RPMI7951 (cell line): ENCODE data around the gene F7. TPM values are rescaled to one million over a fixed set of nuclear protein-coding genes. Genes with fewer than 3 reads are reported as not detected.
"Not testable (repeated sequence)": the region's sequence is repeated elsewhere in the genome, so short reads cannot be mapped to it uniquely, and the experiment has no call there.

Experiments used
- DNase-seq: peaks from one replicate; pipeline ENCODE4 v3.0.0-alpha.2; 2012; ENCODE audit warnings: low read depth
- total RNA-seq: library from RNA; depleted of rRNA; stranded (reverse); fragments of >200 nt; shearing (Covaris generic); gene quantifications from 2 replicates; pipeline ENCODE4 v1.2.3, GENCODE V29; 2014; rRNA removed

The F7 gene
- not detected in 2 replicates for total RNA-seq

DNA sequence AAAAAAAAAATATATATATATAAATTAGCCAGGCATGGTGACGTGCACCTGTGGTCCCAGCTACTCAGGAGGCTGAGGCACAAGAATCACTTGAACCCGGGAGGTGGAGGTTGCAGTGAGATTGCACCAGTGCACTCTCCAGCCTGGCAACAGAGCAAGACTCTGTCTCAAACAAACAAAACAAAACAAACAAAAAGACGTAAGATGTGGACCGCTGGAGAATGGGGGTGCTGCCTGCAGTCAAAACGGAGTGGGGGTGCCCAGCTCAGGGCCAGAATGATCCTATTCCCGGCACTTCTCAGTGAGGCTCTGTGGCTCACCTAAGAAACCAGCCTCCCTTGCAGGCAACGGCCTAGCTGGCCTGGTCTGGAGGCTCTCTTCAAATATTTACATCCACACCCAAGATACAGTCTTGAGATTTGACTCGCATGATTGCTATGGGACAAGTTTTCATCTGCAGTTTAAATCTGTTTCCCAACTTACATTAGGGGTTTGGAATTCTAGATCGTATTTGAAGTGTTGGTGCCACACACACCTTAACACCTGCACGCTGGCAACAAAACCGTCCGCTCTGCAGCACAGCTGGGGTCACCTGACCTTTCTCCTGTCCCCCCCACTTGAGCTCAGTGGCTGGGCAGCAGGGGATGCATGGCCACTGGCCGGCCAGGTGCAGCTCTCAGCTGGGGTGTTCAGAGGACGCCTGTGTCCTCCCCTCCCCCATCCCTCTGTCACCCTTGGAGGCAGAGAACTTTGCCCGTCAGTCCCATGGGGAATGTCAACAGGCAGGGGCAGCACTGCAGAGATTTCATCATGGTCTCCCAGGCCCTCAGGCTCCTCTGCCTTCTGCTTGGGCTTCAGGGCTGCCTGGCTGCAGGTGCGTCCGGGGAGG, at the start of gene F7:
F7 (plus strand) TSS at position 760 of the 889 bp plus-strand sequence; CDS start at position 811, 51 bp downstream.
- DNase-seq: no peak

DNA sequence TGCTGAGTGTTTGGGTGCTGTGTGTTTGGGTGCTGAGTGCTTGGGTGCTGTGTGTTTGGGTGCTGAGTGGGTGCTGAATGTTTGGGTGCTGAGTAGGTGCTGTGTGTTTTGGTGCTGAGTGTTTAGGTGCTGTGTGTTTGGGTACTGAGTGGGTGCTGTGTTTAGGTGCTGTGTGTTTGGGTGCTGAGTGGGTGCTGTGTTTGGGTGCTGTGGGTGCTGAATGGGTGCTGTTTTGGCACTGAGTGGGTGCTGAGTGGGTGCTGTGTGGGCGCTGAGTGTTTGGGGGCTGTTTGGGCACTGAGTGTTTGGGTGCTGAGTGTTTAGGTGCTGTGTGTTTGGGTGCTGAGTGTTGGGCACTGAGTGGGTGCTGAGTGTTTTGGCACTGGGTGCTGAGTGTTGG, 48.5 kb upstream of the F7 start:
- DNase-seq: no peak

DNA sequence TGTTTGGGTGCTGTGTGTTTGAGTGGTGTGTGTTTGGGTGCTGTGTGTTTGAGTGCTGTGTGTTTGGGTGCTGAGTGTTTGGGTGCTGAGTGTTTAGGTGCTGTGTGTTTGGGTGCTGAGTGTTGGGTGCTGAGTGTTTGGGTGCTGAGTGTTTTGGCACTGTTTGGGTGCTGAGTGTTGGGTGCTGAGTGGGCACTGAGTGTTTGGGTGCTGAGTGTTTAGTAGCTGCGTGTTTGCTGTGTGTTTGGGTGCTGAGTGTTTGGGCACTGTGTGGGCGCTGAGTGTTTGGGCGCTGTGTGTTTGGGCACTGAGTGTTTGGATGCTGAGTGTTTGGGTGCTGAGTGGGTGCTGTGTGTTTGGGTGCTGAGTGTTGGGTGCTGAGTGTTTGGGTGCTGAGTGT, 48.0 kb upstream of the F7 start:
- not testable (repeated sequence) for DNase-seq

DNA sequence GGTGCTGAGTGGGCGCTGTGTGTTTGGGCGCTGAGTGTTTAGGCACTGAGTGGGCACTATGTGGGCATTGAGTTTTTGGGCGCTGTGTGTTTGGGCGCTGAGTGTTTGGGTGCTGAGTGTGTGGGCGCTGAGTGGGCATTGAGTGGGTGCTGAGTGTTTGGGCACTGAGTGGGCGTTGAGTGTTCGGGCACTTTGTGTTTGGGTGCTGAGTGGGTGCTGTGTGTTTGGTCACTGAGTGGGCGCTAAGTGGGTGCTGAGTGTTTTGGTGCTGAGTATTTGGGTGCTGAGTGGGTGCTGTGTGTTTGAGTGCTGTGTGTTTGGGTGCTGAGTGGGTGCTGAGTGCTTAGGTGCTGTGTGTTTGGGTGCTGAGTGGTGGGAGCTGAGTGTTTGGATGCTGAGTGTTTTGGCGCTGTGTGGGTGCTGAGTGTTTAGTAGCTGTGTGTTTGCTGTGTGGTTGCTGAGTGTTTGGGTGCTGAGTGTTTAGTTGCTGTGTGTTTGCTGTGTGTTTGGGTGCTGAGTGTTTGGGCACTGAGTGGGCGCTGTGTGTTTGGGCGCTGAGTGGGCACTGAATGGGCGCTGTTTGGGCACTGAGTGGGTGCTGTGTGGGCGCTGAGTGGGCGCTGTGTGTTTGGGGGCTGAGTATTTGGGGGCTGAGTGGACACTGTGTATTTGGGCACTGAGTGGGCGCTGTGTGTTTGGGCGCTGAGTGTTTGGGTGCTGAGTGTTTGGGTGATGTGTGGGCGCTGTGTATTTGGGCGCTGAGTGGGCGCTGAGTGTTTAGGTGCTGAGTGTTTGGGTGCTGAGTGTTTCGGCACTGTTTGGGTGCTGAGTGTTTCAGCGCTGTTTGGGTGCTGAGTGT, 47.2 kb upstream of the F7 start:
- no peak for DNase-seq

DNA sequence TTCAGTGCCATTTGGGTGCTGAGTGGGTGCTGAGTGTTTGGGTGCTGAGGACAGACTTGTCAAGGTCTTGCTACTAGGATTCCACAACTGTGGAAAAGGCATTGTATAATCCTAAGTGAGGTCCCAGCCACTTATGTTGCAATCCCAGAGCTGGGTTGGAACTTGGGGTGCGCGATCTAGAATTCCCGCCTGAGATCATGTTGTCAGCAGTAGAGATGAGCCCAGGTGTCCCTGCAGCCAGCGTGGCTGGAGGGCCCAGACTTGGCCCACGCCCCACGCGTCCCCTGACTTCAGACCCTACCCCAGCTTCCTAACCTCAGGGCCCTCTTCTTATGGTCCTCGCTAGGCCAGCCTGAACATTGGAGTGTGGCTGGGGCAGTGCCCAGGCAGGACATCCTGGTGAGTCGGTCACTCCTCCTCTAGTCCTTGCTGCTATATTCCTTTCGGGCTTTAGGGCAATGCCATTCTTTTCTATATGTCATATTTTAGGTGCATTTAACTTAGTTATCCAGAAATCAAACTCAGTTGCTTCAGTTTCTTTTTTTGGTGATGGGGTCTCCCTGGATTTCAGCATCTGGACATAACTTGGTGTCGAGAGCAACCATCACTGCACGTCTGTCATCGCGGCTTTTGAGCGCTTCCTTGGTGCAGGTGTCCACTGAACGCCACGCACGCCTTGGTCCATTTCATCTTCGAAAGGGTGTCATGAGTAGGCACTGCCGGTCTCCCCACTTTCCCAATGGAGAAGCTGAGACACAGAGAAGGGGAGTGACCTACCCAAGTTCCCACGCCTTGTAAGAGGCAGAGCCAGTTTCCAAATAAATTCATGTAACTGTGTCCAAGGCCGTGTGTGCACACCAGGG, 46.4 kb upstream of the F7 start:
- DNase-seq: peak; percentile 26

DNA sequence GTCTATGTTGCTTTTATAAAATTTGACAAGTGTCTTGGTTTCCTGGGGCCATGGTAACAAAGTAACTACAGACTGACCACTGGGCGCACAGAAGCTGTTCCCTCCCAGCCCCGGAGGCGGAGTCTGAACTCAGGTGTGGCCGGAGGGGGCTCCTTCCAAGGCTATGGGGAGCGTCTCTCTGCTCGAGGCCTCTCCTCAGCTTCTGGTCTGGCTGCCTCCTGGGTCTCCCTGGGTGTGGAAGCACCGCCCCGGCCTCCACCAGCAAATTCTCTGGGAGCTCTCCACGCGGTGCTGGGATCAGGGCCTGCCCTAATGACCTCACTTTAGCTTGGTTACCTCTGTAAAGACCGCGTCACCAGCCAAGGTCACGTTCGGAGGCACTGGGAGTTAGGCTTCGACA, 45.7 kb upstream of the F7 start:
- no peak for DNase-seq

DNA sequence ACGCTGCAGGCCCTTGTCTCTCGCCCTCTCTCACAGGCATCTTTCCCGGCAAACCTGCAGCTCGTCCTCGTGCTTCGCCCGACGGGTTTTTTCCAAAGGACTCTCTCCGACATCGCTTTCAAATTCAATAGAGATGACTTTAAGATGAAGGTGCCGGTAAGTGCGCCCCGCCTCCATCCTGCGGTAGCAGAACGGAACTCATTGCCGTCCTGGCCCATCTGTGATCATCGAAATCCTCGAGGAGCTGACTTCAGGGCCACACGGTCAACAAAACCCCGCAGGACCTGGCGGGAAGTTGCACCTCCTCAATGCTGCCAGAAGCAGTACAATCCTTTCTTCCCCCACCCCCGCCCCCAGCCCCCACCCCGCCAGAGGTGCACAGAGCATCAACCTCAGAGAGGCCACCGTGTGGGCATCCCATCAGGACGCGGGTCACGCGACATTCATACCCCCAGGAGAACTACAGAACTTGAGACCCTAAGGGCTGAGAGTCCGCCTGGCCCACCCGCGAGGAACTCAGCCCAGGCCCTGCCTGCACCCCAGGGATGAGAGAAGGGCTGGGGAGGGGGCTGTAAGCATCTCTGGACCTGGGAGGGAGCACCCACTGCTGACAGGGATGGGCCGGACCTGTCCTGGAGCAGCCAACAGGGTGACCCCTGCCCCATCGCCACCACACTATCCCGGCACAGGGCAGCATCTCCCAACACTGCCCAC, 44.9 kb upstream of the F7 start:
- DNase-seq: no peak

DNA sequence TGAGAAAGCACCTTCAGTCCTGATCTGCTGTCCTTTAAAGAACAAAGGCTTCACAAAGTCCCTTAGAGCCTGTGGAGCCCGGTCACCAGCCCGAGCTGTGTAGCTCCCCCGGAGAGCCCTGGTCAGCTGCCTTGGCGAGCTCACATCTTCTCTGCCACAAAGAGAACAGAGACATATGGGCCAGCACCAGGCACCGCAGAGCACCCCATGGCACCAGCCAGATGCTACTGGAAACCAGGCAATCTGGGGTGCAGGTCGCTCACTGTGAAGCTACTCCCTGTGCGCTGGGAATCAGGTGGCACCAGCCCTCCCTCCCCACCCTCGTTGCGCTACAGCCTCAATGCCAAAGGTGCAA, 44.3 kb upstream of the F7 start:
- DNase-seq: no peak

DNA sequence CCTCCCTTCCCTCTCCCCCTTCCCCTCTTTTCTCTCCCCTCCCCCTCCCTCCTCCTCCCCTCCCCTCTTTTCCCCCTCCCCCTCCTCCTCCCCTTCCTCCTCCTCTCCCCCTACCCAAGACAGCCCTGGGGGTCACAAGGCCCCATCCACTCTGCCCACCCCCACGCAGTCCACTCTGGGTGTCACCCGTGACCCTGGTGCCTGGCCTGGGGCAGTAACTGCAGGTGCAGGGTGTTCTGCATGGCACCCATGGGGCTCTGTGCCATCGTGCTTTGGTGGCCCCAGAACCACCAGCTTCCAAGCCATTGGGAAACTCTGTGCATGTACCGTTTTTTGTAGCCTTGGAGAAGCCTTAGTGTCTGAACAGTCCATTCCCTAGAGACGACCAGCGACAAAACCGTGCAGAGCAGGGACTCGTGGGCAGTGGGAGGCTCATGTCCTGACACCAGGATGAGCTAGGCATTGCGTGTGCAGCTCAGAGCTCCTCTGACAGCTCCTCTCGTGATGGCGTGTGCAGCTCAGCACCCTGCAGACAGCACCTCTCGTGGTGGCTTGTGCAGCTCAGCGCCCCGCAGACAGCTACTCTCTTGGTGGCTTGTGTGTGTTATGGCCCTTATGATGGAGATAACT, 43.7 kb upstream of the F7 start:
- DNase-seq: no peak

DNA sequence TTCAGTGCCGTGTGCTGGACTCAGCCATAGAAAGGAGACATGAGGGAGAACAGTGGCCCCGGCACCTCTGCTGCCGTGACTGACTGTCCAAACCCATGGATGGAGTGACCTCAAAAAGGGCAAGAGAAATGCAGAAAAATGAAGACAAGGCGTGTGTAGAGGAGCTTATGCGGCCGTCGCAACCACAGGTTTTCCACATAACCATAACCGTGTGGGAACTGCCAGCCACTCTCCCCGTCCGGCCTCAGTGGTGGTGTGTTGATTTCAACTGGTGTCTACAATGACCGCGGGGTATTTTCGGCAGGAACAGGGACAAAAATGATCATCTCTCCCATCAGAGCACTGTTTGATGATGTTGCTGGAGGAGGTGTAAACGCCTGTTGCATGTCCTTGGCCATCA, 42.9 kb upstream of the F7 start:
- DNase-seq: no peak

DNA sequence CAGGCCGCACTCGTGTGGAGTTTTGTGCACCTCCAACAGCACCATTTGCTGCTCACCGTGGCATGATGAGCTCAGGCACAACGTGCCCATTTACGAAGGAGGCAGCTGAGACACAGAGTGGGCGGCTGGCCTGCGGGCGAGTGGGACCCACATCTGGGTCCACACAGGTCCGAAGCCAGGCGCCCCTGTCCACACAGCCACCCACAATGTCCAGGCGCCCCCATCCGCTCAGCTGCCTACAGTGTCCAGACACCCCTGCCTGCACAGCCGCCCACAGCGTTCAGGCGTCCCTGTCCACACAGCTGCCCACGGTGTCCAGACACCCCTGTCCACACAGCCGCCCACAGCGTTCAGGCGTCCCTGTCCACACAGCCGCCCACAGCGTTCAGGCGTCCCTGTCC, 42.5 kb upstream of the F7 start:
- DNase-seq: no peak

DNA sequence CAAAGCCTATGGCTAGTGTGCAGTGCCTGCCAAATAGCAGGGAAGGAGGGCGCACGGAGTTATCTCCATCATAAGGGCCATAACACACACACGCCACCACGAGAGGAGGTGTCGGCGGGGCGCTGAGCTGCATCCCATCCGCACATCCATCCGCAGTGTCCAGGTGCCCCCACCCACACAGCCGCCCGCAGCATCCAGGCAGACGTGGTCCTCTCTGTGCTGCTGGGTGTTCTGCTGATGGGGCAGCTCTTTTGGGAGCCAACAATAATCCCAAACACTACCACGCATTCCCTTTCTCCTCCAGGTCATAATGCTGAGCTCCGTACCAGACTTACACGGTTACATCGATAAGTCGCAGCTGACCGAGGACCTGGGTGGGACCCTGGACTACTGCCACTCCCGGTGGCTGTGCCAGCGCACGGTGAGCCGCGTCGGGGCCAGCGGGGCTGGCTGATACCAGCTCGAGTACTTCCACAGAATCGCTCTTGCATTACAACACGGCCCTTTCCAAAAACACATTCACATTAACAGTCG, 41.5 kb upstream of the F7 start:
- no peak for DNase-seq

DNA sequence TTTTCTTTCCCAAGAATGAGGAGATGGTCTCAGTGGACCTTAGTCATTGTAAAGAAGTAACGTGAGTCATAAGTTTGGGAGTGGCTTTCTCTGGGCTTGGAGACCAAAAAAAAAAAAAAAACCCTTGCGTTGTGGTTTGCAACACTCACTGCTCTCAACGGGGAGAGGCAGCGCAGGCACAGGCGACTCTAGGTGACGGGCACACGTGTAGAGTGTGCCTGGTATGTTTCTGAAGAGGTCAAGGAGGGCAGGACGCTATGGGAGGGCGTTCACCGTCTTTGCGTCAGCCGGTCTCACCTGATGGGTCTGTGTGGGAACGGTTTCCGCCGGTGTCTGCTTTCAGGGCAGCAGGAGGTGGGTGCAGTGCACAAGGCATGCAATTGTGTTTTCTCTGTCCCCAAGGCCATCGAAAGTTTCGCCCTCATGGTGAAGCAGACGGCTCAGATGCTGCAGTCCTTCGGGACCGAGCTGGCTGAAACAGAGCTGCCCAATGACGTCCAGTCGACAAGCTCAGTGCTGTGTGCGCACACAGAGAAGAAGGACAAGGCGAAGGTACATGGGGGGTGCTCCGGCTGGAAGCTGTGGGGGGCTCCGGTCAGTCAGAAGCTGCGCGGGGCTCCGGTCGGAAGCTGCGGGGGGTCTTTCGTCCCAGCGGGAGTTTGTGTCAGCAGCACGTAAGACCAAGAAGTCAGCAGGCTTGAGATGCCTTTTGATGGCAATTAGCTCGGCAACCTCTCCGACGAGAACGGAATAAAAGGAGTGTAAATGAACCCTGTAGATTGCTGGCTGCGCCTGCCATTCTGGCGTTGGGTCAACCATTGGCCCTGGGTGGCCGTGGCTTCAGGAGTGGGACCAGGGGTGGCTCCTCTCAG, 40.8 kb upstream of the F7 start:
- DNase-seq: peak; percentile 53

DNA sequence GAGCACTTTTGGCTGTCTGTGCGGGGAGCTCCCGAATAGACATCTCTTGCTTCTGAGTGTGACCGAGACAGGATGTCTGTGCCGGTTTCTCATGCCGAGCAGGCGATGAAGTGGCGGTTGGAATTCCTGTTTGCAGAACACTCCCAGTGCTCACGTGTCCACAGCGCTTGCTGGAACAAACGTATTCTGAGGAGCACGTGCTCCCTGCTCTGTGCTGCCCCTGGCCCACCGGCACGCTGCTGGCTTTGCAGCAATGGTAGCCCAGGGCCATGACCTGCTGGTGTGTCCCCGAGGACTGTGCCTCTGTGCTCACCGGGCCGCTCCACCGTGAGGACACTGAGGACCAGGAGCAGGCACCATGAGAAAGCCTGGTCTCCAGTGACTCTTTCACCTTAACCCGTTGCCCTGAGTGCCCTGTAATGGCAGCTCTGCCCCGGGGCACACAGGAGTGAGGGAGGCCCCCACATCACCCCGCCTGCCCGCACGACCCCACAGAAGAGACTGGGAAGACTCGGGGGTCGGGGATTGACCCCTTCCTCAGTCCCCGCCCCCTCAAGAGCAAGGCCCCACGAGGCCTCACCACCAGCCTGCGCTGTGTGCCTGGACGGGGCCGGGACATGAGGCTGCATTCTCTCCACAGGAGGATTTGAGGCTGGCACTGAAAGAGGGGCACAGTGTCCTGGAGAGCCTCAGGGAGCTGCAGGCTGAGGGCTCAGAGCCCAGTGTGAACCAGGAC, 40.0 kb upstream of the F7 start:
- DNase-seq: no peak

DNA sequence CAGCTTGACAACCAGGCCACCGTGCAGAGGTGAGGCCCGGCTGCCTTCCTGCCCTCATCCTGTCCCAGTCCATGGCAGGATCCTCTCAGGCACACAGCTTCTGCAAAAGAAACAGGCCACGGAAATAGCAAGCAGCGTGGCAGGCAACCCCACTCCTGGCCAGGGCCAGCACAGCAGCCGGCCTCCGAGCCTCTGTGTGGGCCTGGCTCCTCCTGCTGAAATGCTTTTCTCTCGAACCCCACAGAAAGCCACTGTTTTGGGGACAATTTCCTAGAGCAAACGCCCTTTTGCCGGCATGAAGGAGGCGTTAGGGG, 39.5 kb upstream of the F7 start:
- no peak for DNase-seq

DNA sequence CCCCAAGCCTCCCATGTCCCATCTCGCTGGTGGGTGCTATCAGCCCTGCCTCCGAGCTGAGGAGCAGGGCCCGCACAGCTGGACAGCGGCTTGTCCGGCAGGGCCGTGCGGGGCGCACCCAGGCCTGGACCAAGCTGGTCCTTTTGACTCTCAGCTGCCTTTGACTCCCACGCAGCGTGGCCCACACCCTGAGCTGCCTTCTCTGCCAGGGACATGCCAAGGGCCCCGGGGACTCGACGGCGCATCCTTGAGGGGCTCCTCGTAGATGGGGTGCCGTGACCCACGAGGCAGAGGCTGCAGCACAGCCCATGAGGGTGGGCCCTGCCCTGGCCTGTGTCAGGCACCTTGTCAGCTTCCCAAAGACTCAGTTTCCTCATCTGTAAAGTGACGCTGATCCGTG, 38.8 kb upstream of the F7 start:
- DNase-seq: no peak

DNA sequence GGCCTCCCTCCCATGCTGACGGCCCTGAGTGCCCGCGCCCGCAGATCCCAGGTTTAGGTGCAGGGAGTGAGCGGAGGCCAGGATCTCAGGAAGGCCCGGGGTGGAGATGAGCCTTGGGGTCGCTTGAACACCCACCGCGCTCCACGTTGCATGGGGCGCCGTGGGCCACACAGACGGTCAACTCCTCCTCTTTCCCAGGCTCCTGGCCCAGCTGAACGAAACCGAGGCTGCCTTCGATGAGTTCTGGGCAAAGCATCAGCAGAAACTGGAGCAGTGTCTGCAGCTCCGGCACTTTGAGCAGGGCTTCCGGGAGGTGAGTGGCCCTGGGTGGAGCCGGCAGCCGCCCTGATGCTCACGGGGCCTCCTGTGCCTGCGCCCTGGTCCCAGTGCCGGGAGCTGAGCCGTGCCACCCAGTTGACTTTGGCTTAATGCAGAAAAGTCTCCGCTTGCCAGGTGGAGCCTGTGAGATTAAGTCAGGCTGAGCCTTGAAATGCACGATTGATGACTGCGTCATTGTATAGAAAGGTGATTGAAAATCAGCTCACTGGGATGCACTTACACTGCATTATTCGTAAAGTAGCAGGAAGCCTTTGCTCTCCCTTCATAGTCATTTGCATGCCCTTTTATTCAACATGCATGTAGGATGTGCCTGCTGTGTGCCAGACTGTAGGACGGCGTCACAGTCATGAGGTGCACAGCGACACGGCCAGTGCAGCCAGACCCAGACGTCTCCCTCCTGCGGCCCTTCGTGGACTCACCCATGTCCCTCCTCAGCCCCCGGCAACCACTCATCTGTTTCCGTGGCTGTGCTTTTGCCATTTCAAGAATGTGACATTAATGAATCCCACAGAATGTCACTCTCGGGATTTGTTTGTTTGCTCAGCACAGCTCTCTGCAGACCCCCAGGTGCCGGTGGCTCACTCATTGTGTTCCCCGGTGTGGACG, 35.5 kb upstream of the F7 start:
- no peak for DNase-seq

DNA sequence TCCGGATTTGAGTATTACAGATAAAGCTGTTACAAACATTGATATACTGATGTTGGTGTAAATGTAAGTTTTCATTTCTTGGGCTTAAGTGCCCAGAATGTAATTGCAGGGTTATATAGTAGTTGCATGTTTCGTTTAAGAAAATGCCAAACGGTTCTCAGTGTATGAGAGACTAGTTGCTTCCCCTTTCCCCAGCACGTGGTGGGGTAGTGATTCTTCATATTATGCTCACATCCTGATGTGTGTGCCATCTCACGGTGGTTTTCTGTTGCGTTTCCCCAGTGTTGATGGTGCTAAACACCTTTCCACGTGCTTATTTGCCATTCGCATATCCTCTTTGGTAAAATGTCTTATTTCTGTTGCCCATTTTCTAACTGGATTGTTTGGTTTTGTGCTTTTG, 34.7 kb upstream of the F7 start:
- no peak for DNase-seq
